Measurements from ENCODE around the gene JAM3.
"Not testable (repeated sequence)": the region's sequence is repeated elsewhere in the genome, so short reads cannot be mapped to it uniquely, and the experiment has no call there.

JAM3 gene

GRCh38 chr11:134081258-134081657 lies 12.4 kb downstream of the JAM3 start:
- H3K9me3 ChIP-seq (ENCODE audit: insufficient read depth, low read depth, low read length): peaks cover 24% of the 10 kb centered on the region
- not testable (repeated sequence) for H3K9ac ChIP-seq (ENCODE audit: low read depth, low read length); H3K27ac ChIP-seq (ENCODE audit: low read depth, low read length); H3K27me3 ChIP-seq (ENCODE audit: insufficient read depth, low read length); H3K36me3 ChIP-seq (ENCODE audit: insufficient read depth, low read length); H3K4me1 ChIP-seq (ENCODE audit: insufficient read depth, low read length); H3K4me3 ChIP-seq (ENCODE audit: low read length)
- 97% methylated on average over 3 of the region's 3 CpGs for WGBS

GRCh38 chr11:134082990-134083389 lies 14.1 kb downstream of the JAM3 start:
- H3K36me3 ChIP-seq (ENCODE audit: insufficient read depth, low read length): peaks cover 4% of the 10 kb centered on the region; the same call in 1 of the 2 replicates
- H3K9me3 ChIP-seq (ENCODE audit: insufficient read depth, low read depth, low read length): peaks cover 24% of the 10 kb centered on the region
- H3K27ac ChIP-seq (ENCODE audit: low read depth, low read length): no peak overlapping the region
- no peaks in the 10 kb centered on the region for H3K27me3 ChIP-seq (ENCODE audit: insufficient read depth, low read length)
- WGBS: no CpG with 5 or more reads among the region's 2 CpGs
- no peak overlapping the region for H3K9ac ChIP-seq (ENCODE audit: low read depth, low read length)
- peaks cover 9% of the 10 kb centered on the region for H3K4me1 ChIP-seq (ENCODE audit: insufficient read depth, low read length)
- H3K4me3 ChIP-seq (ENCODE audit: low read length): no peak overlapping the region

GRCh38 chr11:134086376-134086775 lies 17.5 kb downstream of the JAM3 start:
- 91% methylated on average over 2 of the region's 2 CpGs for WGBS
- no peak overlapping the region for H3K27ac ChIP-seq (ENCODE audit: low read depth, low read length)
- H3K27me3 ChIP-seq (ENCODE audit: insufficient read depth, low read length): no peaks in the 10 kb centered on the region
- H3K36me3 ChIP-seq (ENCODE audit: insufficient read depth, low read length): peaks cover 4% of the 10 kb centered on the region; the same call in 1 of the 2 replicates
- H3K4me3 ChIP-seq (ENCODE audit: low read length): no peak overlapping the region
- peaks cover 9% of the 10 kb centered on the region for H3K4me1 ChIP-seq (ENCODE audit: insufficient read depth, low read length)
- peaks cover 6% of the 10 kb centered on the region; the same call in 1 of the 2 replicates for H3K9me3 ChIP-seq (ENCODE audit: insufficient read depth, low read depth, low read length)
- no peak overlapping the region for H3K9ac ChIP-seq (ENCODE audit: low read depth, low read length)

- not testable (repeated sequence) for H3K9me3 ChIP-seq (ENCODE audit: insufficient read depth, low read depth, low read length); H3K36me3 ChIP-seq (ENCODE audit: insufficient read depth, low read length); H3K27ac ChIP-seq (ENCODE audit: low read depth, low read length); H3K4me3 ChIP-seq (ENCODE audit: low read length); H3K4me1 ChIP-seq (ENCODE audit: insufficient read depth, low read length); H3K9ac ChIP-seq (ENCODE audit: low read depth, low read length); H3K27me3 ChIP-seq (ENCODE audit: insufficient read depth, low read length)
- WGBS: 99% methylated on average over 6 of the region's 9 CpGs
Measured at GRCh38 chr11:134092006-134092405, 23.1 kb downstream of the JAM3 start.

GRCh38 chr11:134097166-134097565 lies 28.3 kb downstream of the JAM3 start:
- Histone ChIP-seq H3K9ac (ENCODE audit: low read depth, low read length) (no peak overlapping the region), H3K27ac (ENCODE audit: low read depth, low read length) (no peak overlapping the region), H3K9me3 (ENCODE audit: insufficient read depth, low read depth, low read length) (0 out of 2 replicates have a peak, but pooled peaks cover 9% of the 10 kb centered on the region), H3K4me1 (ENCODE audit: insufficient read depth, low read length) (peaks cover 10% of the 10 kb centered on the region), H3K36me3 (ENCODE audit: insufficient read depth, low read length) (no peaks in the 10 kb centered on the region), H3K4me3 (ENCODE audit: low read length) (no peak overlapping the region), H3K27me3 (ENCODE audit: insufficient read depth, low read length) (no peaks in the 10 kb centered on the region)
- 92% methylated on average over 3 of the region's 3 CpGs for WGBS

- 83% methylated on average over 3 of the region's 3 CpGs for WGBS
- no peak overlapping the region for H3K4me3 ChIP-seq (ENCODE audit: low read length)
- 0 out of 2 replicates have a peak, but pooled peaks cover 9% of the 10 kb centered on the region for H3K9me3 ChIP-seq (ENCODE audit: insufficient read depth, low read depth, low read length)
- H3K4me1 ChIP-seq (ENCODE audit: insufficient read depth, low read length): peaks cover 10% of the 10 kb centered on the region
- H3K27me3 ChIP-seq (ENCODE audit: insufficient read depth, low read length): no peaks in the 10 kb centered on the region
- no peak overlapping the region for H3K9ac ChIP-seq (ENCODE audit: low read depth, low read length)
- H3K27ac ChIP-seq (ENCODE audit: low read depth, low read length): no peak overlapping the region
- H3K36me3 ChIP-seq (ENCODE audit: insufficient read depth, low read length): no peaks in the 10 kb centered on the region
Measured at GRCh38 chr11:134098566-134099184, 29.8 kb downstream of the JAM3 start.

- Histone ChIP-seq H3K27ac (ENCODE audit: low read depth, low read length) (no peak overlapping the region), H3K27me3 (ENCODE audit: insufficient read depth, low read length) (no peaks in the 10 kb centered on the region), H3K4me3 (ENCODE audit: low read length) (no peak overlapping the region), H3K9ac (ENCODE audit: low read depth, low read length) (no peak overlapping the region), H3K36me3 (ENCODE audit: insufficient read depth, low read length) (no peaks in the 10 kb centered on the region), H3K9me3 (ENCODE audit: insufficient read depth, low read depth, low read length) (0 out of 2 replicates have a peak, but pooled peaks cover 9% of the 10 kb centered on the region), H3K4me1 (ENCODE audit: insufficient read depth, low read length) (peaks cover 10% of the 10 kb centered on the region)
- WGBS: 90% methylated on average over 2 of the region's 2 CpGs
Measured at GRCh38 chr11:134100171-134100570, 31.3 kb downstream of the JAM3 start.

- Histone ChIP-seq H3K9ac (ENCODE audit: low read depth, low read length) (no peak overlapping the region), H3K9me3 (ENCODE audit: insufficient read depth, low read depth, low read length) (0 out of 2 replicates have a peak, but pooled peaks cover 9% of the 10 kb centered on the region), H3K4me3 (ENCODE audit: low read length) (no peak overlapping the region), H3K36me3 (ENCODE audit: insufficient read depth, low read length) (no peaks in the 10 kb centered on the region), H3K4me1 (ENCODE audit: insufficient read depth, low read length) (peaks cover 10% of the 10 kb centered on the region), H3K27me3 (ENCODE audit: insufficient read depth, low read length) (no peaks in the 10 kb centered on the region), H3K27ac (ENCODE audit: low read depth, low read length) (no peak overlapping the region)
Measured at GRCh38 chr11:134101282-134101681, 32.4 kb downstream of the JAM3 start.

- Histone ChIP-seq H3K4me1 (ENCODE audit: insufficient read depth, low read length) (peaks cover 13% of the 10 kb centered on the region), H3K4me3 (ENCODE audit: low read length) (no peak overlapping the region), H3K9me3 (ENCODE audit: insufficient read depth, low read depth, low read length) (peaks cover 4% of the 10 kb centered on the region; the same call in 1 of the 2 replicates), H3K36me3 (ENCODE audit: insufficient read depth, low read length) (no peaks in the 10 kb centered on the region), H3K9ac (ENCODE audit: low read depth, low read length) (no peak overlapping the region), H3K27ac (ENCODE audit: low read depth, low read length) (no peak overlapping the region), H3K27me3 (ENCODE audit: insufficient read depth, low read length) (no peaks in the 10 kb centered on the region)
- WGBS: 93% methylated on average over 4 of the region's 5 CpGs
Measured at GRCh38 chr11:134110252-134110815, 41.5 kb downstream of the JAM3 start.

GRCh38 chr11:134113787-134114186 lies 44.9 kb downstream of the JAM3 start:
- not testable (repeated sequence) for H3K9me3 ChIP-seq (ENCODE audit: insufficient read depth, low read depth, low read length); H3K9ac ChIP-seq (ENCODE audit: low read depth, low read length); H3K27ac ChIP-seq (ENCODE audit: low read depth, low read length); H3K27me3 ChIP-seq (ENCODE audit: insufficient read depth, low read length); H3K4me3 ChIP-seq (ENCODE audit: low read length); H3K36me3 ChIP-seq (ENCODE audit: insufficient read depth, low read length)
- peaks cover 26% of the 10 kb centered on the region for H3K4me1 ChIP-seq (ENCODE audit: insufficient read depth, low read length)
- 100% methylated on average over 1 of the region's 1 CpG for WGBS

- Histone ChIP-seq H3K27ac (ENCODE audit: low read depth, low read length) (no peak overlapping the region), H3K4me3 (ENCODE audit: low read length) (no peak overlapping the region), H3K36me3 (ENCODE audit: insufficient read depth, low read length) (no peaks in the 10 kb centered on the region), H3K9me3 (ENCODE audit: insufficient read depth, low read depth, low read length) (no peaks in the 10 kb centered on the region), H3K9ac (ENCODE audit: low read depth, low read length) (no peak overlapping the region), H3K27me3 (ENCODE audit: insufficient read depth, low read length) (no peaks in the 10 kb centered on the region), H3K4me1 (ENCODE audit: insufficient read depth, low read length) (peaks cover 36% of the 10 kb centered on the region)
- 96% methylated on average over 1 of the region's 1 CpG for WGBS
Measured at GRCh38 chr11:134116210-134116609, 47.3 kb downstream of the JAM3 start.

Measured in HUES64 (cell line).